COLO668 (cell line): Measurements from ENCODE around the gene WFDC9.
"Not testable (repeated sequence)": the region's sequence is repeated elsewhere in the genome, so short reads cannot be mapped to it uniquely, and the experiment has no call there.

ENCODE experiments used
- DNase-seq: peaks from one replicate; lab custom pipeline; 2025; ENCODE audit not compliant: unreplicated experiment; lab: John Stamatoyannopoulos, UW

The WFDC9 gene

DNA sequence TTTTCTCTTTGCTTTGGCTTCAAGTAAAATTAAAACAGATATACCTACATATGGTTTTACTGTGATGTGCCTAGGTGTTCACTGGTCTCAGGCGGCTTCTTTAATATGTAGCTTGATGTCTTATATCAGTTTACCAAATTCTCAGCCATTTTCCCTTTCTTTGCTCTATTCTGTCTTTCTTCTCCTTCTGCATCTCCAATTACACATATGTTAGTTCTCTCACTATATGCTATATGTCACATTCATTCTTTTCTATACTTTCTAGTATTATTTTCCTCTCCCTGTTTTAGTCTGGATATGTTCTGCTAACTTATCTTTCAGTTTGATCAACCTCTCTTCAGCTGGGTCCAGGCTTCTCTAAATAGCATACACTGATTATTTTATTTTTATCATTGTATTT lies 37.6 kb downstream of the WFDC9 start:
- DNase-seq: no peak

DNA sequence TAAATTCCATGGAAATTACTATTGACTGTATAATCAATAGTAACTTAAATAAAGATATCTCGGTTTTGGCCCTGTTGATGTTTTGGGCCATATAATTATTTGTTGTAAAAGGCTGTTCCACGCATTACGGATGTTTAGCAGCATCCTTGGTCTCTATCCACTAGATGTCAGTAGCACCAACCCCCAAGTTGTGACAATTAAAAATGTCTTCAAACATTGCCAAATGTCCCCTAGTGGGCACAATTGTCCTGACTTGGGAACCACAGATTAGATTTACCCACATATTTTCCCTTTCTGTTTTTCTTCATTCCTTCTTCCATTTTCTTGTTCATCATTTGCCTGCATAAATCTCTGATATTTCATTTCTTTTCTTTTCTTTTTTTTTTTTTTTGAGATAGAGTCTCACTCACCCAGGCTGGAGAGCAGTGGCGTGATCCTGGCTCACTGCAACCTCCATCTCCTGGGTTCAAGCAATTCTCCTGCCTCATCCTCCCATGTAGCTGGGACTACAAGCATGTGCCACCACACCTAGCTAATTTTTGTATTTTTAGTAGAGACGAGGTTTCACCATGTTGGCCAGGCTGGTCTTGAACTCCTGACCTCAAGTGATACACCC lies 38.4 kb downstream of the WFDC9 start:
- peak; percentile 52 for DNase-seq

DNA sequence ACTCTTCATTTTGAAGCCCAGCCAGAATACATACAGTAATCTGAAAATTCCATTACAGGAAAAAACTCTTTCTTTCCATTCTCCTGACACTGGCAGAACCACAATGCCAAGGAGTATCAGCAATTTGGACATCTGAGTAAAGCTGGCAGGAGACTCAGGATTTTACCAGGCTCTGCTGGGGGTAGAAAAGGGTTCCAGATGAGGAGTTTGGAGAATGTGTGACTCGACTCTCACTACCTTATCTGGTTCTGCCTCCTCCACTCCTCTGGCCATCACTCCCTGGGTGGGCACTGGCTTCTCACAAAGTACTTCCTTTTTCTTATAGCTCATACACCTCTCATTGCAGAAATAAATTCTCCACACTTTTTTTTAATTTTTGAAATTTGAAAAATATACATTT lies 41.4 kb downstream of the WFDC9 start:
- DNase-seq: no peak

DNA sequence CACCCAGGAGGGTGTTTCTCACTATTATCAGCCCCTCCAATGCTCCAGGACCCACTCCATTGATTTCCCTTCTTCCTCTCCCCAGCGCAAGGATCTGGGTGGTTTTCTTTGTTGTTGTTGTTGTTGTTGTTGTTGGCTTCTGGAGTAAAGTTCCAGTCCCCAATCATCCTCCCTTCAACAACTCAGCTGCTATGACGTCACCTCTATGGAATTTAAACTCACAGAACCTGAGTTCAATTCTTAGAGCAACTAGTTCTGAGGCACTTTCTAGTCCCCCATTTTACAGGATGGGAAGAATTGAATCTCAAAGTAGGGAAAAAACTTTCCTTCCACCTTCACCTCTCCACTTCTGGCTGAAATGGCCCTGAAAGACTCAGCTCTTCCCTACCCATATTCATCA lies 42.3 kb downstream of the WFDC9 start:
- no peak for DNase-seq

DNA sequence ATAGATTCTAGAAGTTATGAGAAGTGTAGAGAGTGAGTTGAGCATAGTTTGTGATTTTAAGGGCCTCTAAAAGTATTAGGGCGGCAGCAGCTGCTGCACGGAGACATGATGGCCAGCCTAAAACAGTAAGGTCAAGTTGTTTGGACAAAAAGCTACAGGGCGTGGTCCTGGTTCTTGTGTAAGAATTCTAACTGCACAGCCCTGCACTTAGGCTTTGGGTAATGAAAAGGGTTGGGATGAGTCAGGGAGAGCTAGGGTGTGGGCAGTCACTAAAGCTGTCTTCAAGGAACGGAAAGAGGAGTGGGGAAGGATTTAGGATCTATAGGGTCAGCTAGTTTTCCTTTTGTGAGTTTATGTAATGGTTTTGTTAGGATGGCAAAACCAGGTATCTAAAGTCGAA lies 45.1 kb downstream of the WFDC9 start:
- not testable (repeated sequence) for DNase-seq

DNA sequence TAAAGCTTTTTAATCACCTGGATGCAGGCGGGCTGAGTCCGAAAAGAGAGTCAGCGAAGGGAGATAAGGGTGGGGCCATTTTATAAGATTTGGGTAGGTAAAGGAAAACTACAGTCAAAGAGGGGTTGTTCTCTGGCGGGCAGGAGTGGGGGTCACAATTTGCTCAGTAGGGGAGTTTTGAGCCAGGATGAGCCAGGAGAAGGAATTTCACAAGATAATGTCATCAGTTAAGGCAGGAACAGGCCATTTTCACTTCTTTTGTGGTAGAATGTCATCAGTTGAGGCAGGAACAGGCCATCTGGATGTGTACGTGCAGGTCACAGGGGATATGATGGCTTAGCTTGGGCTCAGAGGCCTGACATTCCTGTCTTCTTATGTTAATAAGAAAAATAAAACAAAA lies 46.8 kb downstream of the WFDC9 start:
- DNase-seq: not testable (repeated sequence)

DNA sequence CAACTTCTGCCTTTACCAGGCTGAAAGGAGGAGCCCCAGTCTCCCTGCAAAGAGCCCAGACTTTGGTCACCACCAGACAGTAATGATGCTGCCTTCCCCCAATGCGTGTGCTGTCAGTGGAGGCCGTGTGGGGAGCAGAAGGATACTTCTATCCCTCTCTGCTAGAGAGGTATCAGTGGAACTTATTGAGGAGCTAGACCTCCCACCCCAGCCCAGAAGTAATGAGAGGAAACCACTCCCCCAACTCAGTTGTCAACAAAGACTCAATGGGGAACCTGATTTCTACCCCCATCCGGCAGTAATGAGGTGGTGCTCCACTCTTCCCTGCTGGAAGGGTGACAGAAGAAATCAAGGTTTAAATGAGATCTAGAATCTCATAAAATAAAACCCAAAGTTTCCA lies 47.6 kb downstream of the WFDC9 start:
- DNase-seq: no peak

DNA sequence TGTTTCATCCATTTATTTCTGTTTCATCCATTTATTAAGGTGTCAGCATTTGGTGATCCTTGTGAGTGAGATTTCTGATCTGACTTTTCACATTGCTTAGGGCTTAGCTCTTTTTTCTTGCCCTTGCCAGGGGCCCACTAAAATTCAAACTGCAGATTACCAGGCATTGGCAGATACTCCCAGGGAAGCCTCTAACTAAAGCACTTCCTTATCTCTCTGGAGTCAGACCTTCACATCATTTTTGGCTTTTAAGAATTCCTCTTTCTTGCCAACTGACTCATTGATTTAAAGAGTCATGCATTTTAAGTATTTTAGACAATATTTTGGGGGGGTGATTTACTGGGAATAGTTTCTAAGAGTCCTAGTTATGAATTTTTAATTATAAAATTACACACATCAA lies 49.4 kb downstream of the WFDC9 start:
- DNase-seq: no peak

DNA sequence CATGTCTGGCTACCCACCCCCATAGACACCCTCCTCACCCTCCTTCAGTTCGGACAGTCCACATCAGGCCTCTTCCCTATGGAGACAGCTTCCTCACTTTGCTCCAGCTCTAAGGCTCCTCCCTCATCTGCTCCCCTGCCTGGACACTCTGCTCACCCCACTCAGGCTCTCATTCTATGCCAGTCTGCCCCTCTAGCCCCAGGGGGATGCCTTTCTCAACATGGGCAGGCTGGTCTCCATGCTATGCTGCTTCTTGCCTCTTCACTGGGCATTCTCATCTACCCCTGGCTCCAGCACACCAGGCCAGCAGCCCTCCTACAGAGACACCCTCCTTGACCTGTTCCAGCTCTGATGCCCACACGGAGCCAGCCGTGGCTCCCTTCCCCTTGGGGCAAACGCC lies 51.9 kb downstream of the WFDC9 start, which contains the start of gene WFDC8:
Gene WFDC8 (minus strand): TSS at position 101 of the 400 bp plus-strand sequence. CDS start 37 bp downstream, at position 64.
- no peak for DNase-seq

DNA sequence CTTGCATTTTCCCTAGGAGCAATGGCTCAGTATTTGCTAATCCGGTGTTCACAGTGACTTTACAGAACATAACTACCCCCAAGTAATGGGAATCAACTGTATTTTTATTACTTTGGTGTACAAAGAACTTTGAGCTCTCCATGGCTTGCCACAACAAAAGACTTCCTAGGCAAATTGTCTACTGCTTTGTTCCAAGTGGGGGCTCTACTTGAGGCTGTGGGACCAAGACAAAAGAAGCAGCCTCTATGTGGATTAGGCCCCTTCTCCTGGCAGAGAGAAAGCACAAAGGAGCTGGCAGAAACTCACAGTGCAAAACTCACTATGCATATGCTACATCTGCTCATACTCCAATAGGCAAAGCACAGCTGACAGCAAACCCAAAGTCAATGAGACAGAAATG lies 52.9 kb downstream of the WFDC9 start:
- no peak for DNase-seq

DNA sequence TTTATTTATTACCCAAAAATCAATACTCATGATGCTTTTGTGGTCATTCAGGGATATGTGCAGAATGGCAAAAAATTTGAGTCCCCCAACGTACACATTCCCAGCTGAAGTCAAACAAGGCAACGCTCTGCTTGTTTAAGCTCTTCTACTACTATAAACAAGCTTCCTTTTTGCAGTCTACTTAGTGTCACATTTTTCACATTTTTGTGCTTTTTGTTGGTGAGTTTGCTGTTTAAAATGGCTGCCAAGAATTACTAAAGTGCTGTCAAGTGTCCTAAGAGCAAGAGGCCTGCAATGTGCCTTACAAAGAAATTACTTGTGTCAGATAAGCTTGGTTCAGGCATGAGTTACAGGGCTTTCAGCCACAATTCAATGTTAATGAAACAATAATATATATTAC lies 54.1 kb downstream of the WFDC9 start:
- no peak for DNase-seq

DNA sequence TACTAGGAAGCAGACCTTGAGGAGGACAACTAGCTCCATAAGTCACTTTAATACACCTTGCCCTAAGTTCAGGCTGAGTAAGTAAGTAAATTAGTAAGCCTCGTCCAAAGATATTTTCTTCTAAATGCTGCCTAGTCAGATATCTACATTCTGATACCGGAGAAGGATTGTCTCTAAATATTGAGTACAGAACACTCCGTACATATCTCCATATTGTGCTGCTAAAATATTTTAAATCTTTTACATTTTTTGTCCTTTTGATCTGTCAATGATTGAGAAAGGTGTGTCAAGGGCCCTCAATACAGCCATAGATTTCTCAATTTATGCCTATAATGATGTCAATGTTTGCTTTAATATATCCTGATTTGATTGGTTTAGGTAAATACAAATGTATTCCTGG lies 55.2 kb downstream of the WFDC9 start:
- no peak for DNase-seq

DNA sequence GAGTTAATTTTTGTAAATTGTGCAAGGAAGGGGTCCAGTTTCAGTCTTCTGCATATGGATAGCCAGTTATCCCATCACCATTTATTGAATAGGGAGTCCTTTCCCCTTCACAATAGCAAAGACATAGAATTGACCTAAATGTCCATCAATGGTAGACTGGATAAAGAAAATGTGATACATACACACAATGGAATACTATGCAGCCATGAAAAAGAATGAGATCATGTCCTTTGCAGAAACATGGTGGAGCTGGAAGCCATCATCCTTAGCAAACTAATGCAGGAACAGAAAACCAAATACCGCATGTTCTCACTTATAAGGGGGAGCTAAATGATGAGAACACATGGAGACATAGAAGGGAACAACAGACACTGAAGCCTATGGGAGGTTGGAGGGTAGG lies 61.4 kb downstream of the WFDC9 start:
- not testable (repeated sequence) for DNase-seq

DNA sequence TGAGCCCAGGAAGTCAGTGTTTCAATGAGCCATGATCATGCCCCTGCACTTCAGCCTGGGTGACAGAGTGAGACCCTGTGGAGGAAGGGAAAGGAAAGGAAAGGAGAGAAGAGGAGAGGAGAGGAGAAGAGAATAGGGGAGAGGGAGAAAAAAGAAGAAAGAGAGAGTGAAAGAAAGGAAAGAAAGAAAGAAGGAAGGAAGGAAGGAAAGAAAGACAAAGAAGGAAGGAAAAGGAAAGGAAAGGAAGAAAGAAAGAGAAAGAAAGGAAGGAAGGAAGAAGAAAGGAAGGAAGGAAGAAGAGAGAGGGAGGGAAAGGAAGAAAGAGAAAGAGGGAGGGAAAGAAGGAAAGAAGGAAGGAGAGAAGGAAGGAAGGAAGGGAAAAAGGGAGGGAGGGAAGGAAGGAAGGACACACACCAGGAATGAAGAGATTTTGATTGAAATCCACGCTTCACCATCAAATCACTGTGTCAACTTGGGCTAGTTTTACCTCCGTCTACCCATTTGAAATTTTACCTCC lies 66.3 kb downstream of the WFDC9 start:
- no peak for DNase-seq
